ENCODE results near the gene PSMC2. TPM values are rescaled to one million over a fixed set of nuclear protein-coding genes. Genes with fewer than 3 reads are reported as not detected.

The PSMC2 gene
- total and polyA plus RNA-seq, 2 of the 4 experiments (the other 2 are of a cell fraction), result 184 to 311 TPM

DNA sequence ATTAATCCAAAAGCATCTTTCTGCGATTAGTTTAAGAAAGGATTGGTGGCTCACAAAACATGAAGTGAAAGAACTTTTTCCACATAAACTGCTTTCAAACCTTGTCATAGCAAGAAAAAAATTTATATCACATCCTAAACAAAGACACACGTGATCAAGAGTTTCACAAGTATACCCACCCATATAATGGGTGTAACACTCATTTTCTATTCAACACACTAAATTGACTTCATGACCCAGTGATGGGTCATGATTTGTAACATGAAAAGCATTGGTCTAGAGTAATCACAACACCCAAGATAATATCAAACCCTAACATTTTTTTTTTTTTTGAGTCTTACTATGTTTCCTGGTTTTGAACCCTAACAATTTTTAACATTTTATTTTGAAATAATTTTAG lies 32.6 kb upstream of the PSMC2 start:
- in situ Hi-C loops (cut with MboI; ENCODE audit: low sequenced_read_pairs), result no loop called here
- peaks cover 49% of the 10 kb centered on the region for H3K36me3 ChIP-seq (ENCODE audit: control insufficient read depth, insufficient read depth, low read length)
- dilution Hi-C loops (cut with HindIII; ENCODE audit: low sequenced_read_pairs, unreplicated experiment), result no loop called here
- TF ChIP-seq MXI1 (IDR thresholded peaks at IDR 0.05; ENCODE audit: borderline replicate concordance, low read depth, low read length) (no peak), CHD1 (IDR thresholded peaks at IDR 0.05; ENCODE audit: low read depth, low read length) (no peak), FOS (IDR thresholded peaks at IDR 0.05; ENCODE audit: low read depth, low read length) (no peak), USF2 (IDR thresholded peaks at IDR 0.05; ENCODE audit: low read depth, low read length) (no peak), ELK1 (IDR thresholded peaks at IDR 0.05; ENCODE audit: borderline replicate concordance, low read depth, low read length) (no peak), MAZ (IDR thresholded peaks at IDR 0.05; ENCODE audit: borderline replicate concordance, low read depth, low read length) (no peak), RFX5 (IDR thresholded peaks at IDR 0.05; ENCODE audit: low read depth, low read length) (no peak), RAD21 (IDR thresholded peaks at IDR 0.05; ENCODE audit: low read length) (no peak), BHLHE40 (IDR thresholded peaks at IDR 0.05; ENCODE audit: low read depth, low read length) (no peak), CEBPB (IDR thresholded peaks at IDR 0.05; ENCODE audit: low read depth, low read length) (no peak)
- TF ChIP-seq, protein P1, sequence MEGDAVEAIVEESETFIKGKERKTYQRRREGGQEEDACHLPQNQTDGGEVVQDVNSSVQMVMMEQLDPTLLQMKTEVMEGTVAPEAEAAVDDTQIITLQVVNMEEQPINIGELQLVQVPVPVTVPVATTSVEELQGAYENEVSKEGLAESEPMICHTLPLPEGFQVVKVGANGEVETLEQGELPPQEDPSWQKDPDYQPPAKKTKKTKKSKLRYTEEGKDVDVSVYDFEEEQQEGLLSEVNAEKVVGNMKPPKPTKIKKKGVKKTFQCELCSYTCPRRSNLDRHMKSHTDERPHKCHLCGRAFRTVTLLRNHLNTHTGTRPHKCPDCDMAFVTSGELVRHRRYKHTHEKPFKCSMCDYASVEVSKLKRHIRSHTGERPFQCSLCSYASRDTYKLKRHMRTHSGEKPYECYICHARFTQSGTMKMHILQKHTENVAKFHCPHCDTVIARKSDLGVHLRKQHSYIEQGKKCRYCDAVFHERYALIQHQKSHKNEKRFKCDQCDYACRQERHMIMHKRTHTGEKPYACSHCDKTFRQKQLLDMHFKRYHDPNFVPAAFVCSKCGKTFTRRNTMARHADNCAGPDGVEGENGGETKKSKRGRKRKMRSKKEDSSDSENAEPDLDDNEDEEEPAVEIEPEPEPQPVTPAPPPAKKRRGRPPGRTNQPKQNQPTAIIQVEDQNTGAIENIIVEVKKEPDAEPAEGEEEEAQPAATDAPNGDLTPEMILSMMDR (conservative IDR thresholded peaks at IDR 0.05; ENCODE audit: low read depth, low read length), result no peak
- ChIA-PET CTCF (no interaction called here), POLR2A (ENCODE audit: unreplicated experiment) (no interaction called here)
- peaks cover 0 to 8% of the 10 kb centered on the region in 2 experiments; a peak in 2 of 4 replicates for H3K79me1 ChIP-seq (ENCODE audit: low read depth in 1 of 2, low read length in 2 of 2)
- no peak overlapping the region for H4K8ac ChIP-seq (ENCODE audit: low read depth in 2 of 2, low read length in 2 of 2)
- no peak overlapping the region for H2BK5ac ChIP-seq (ENCODE audit: low read depth, low read length, poor library complexity, severe bottlenecking)
- H3K4me1 ChIP-seq (ENCODE audit: control insufficient read depth, insufficient read depth, low read length), result no peaks in the 10 kb centered on the region
- intact Hi-C loops (cut with micrococcal nuclease), result loop anchor here (5.0 kb wide), 1 partner anchor 47 kb away; no protein-coding TSS in a partner anchor
- no peak overlapping the region for H4K5ac ChIP-seq (ENCODE audit: low read depth, low read length)
- ATAC-seq (ENCODE audit: low read depth) (no peak), DNase-seq (no peak)
- no peak overlapping the region for H3K27ac ChIP-seq (ENCODE audit: insufficient read depth, low read length)
- no peak overlapping the region for H2AFZ ChIP-seq (replicated peaks; ENCODE audit: low read length, poor library complexity)
- no peak overlapping the region for H3K4ac ChIP-seq (ENCODE audit: low read depth, low read length)
- BruUV-seq (replicated peaks), result no TSS peak
- H2BK120ac ChIP-seq (ENCODE audit: low read depth, low read length), result no peak overlapping the region
- no peak overlapping the region for H3K4me3 ChIP-seq (ENCODE audit: insufficient read depth, low read depth, low read length)
- no peak overlapping the region for H2BK20ac ChIP-seq (ENCODE audit: low read depth, low read length)
- no peak overlapping the region for H3K9ac ChIP-seq (ENCODE audit: low read depth, low read length)
- no peak overlapping the region for H3K14ac ChIP-seq (replicated peaks; ENCODE audit: low read depth, low read length)
- H3K23ac ChIP-seq (ENCODE audit: low read depth, low read length), result no peak overlapping the region
- H3K18ac ChIP-seq (ENCODE audit: low read depth, low read length), result no peak overlapping the region
- no peak overlapping the region for H3K56ac ChIP-seq (ENCODE audit: extremely low read depth, insufficient read depth, low read length)
- no peak overlapping the region for H2AK5ac ChIP-seq (ENCODE audit: low read depth, low read length)
- no peak overlapping the region for H4K91ac ChIP-seq (ENCODE audit: insufficient read depth, low read depth, low read length)
- H3K4me2 ChIP-seq (ENCODE audit: low read depth, low read length), result no peak overlapping the region
- H2BK15ac ChIP-seq (ENCODE audit: low read depth, low read length), result no peak overlapping the region
- H4K20me1 ChIP-seq (ENCODE audit: insufficient read depth, low read length), result no peaks in the 10 kb centered on the region; the same call in 1 of the 2 replicates
- H3K9me3 ChIP-seq (ENCODE audit: control insufficient read depth, insufficient read depth, low read length), result no peaks in the 10 kb centered on the region
- H2AK9ac ChIP-seq (replicated peaks; ENCODE audit: low read depth, low read length, poor library complexity), result no peak overlapping the region
- no peaks in the 10 kb centered on the region for H3K9me1 ChIP-seq (ENCODE audit: insufficient read depth, low read length)
- no peaks in the 10 kb centered on the region for H3K27me3 ChIP-seq (ENCODE audit: control insufficient read depth, insufficient read depth, low read length)
- WGBS, 2 experiments (ENCODE audit: extremely low coverage in 2 of 2, insufficient read length in 1 of 2), result no CpG with 5 or more reads among the region's 2 CpGs

All from IMR-90 (cell line).